ENCODE data around the gene CBL.

GRCh38 chr11:119310682-119311052 is 104.5 kb downstream of the CBL start:
- TF ChIP-seq CTCF (IDR thresholded peaks at IDR 0.05; ENCODE audit: insufficient read depth, low read depth, low read length) (no peak), EZH2 (IDR thresholded peaks at IDR 0.05; ENCODE audit: insufficient read depth, low read length) (no peak)

Data from astrocyte (in vitro differentiated cells and primary cell).